C1 segment of cervical spinal cord (tissue), 14 donors: ENCODE measurements around the gene ERICH6.

ENCODE experiments used
- DNase-seq, 14 donors: peaks; one replicate each; lab custom pipeline; 2025; lab: John Stamatoyannopoulos, UW

ERICH6 gene

DNA sequence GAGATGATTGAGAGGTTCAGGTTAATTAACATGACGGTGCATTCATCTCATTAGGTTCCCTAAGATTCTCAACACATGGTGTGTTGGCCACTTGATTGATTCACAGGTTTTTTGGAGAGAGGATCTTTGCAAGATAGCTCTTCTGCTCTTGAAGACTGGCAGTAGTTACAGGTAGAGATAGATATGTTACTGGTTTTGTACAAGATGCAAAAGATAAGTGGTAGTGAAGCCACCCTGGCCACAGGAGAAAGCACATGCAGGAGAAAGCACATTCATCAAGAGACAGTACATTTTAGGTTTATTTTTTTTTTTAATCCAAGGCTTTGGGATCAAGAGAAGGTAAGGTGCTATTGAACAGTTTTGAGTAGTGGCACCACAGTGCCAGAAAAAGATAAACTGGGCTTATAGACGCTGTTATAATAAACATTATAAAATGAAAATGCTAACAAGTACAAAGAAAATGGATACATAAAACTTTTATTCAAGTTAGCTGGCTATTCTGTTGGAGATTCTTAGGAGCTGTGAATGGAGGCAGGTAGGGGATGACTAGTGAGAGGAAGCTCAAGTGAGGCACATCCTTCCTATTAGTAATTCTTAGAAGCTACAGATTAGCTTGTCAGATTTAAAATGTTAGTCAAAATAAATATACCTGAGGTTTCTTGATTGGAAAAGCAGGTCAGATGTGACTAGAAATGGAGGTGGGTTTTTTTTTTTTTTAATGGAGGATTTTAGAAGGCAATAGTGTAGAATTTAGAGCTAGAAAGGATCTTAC lies 89.8 kb downstream of the ERICH6 start:
- DNase-seq = no peak

DNA sequence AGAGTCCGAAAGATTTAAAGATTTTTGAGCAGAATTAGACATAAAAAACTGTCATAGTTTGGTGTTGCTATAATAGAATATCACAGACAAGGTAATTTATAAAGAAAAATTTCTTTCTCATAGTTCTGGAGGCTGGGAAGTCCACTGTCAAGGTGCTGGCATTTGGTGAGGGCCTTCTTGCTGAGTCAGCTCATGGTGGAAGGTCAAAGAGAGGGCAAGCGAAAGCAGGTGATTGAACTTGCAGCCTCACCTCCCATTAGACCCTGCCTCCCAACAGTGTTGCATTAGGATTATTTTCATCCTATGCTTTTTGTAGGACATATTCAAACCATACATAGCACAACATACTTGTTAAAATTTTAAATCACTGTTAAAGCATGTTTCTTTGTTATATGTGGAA lies 90.7 kb downstream of the ERICH6 start:
- no peak for DNase-seq

DNA sequence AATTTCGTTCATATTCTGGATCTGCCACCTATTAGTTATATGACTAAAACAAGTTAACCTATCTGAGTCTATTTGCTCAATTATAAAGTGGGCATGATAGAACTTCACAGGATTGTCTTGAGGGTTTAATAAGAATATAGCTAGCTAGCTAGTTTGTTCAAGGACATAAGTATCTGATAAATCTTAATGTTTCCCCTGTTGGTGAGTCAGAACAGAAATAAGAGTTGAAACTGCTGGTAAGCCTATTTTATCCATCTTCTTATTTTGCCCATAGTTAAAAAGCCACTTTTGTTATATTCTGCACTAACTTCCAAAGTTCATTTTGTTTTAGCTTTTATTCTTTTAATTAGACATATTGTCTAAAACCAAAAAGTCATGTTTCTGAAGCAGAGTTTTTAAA lies 91.2 kb downstream of the ERICH6 start:
- DNase-seq = no peak

DNA sequence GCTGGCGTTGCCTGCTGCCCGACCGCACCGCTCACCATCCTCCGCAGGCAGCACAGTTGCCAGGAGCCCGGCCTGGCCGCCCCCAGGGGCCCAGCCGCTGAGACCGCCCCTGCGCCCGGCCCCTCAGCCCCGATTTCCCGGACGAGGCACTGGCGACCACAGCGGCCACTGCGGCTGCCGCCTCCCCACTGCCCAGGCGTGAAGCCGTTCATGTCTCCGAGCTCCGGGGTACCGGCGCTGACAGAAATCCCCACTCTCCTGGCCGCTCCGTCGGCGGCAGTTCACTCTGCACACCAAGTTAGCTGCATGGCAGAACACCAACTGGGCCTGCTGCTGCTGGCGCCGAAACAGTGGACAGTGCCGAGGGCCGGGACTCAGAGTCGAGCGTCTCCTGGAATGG lies 92.1 kb downstream of the ERICH6 start:
- DNase-seq = no peak

DNA sequence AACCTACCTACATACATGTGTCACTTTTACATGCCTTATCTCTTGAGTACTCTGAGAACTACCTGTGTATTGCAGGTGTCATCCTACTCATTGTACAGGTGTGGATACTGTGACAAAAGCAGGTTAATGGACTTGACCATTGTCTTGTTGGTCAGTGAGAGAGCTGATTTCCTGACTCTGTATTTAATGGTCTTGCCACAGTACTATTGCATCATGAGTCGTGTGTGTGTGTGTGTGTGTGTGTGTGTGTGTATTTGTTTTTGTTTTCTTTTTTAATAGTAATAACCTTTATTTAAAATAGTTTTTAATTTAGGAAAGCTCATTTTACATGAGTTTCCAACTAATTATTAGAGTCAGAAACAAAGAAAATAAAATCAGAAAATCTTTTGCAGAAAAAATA lies 92.9 kb downstream of the ERICH6 start:
- DNase-seq = no peak

DNA sequence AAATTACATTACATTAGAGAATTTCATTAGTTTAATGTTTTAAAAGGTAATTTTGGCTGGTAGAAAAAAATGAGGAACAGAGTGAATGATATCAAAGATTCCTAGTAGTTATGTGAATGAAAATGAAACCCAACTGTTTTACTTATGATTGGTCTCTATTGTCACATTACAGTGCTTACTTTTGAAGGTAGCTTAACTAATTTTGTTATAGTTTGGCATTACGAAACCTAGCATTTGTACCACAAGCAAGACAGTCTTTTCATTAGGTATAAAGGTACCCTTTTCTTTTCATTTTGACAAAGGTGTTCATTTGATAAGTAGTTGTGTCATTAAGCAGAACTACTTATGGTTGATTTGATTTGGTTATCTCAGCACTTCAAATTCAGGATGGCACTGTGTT lies 93.7 kb downstream of the ERICH6 start:
- no peak for DNase-seq
